GM19397 (cell line): ENCODE data around the gene HAAO.
A peak's percentile ranks its signal among the peaks of the same experiment; 100 is the strongest.
"Not testable (repeated sequence)": the region's sequence is repeated elsewhere in the genome, so short reads cannot be mapped to it uniquely, and the experiment has no call there.

Experiments used
- ATAC-seq: cut with Tn5 transposase; IDR thresholded peaks from one replicate; pipeline ENCODE4 v1.9.1; 2021; ENCODE audit warnings: mild to moderate bottlenecking, moderate library complexity; ENCODE audit not compliant: unreplicated experiment

HAAO gene

GRCh38 chr2:42792583-42793333 is at the start of gene HAAO:
Gene HAAO, minus strand, starts transcription at chr2:42792583. Its CDS starts 47 bp downstream, at chr2:42792536.
- ATAC-seq, result peak; percentile 40

- no peak for ATAC-seq
Measured at GRCh38 chr2:42841344-42841743, 49.0 kb upstream of the HAAO start.

GRCh38 chr2:42840760-42841159 is 48.4 kb upstream of the HAAO start:
- ATAC-seq, result no peak

- no peak for ATAC-seq
Measured at GRCh38 chr2:42839809-42840501, 47.6 kb upstream of the HAAO start.

- no peak for ATAC-seq
Measured at GRCh38 chr2:42838133-42838532, 45.8 kb upstream of the HAAO start.

GRCh38 chr2:42835577-42836371 is 43.4 kb upstream of the HAAO start:
- no peak for ATAC-seq

GRCh38 chr2:42834161-42834560 is 41.8 kb upstream of the HAAO start:
- ATAC-seq, result no peak

- ATAC-seq, result no peak
Measured at GRCh38 chr2:42832289-42832634, 39.9 kb upstream of the HAAO start.

GRCh38 chr2:42831575-42832288 is 39.3 kb upstream of the HAAO start:
- ATAC-seq, result not testable (repeated sequence)

- ATAC-seq, result no peak
Measured at GRCh38 chr2:42830922-42831574, 38.7 kb upstream of the HAAO start.

GRCh38 chr2:42829671-42830440 is 37.5 kb upstream of the HAAO start:
- ATAC-seq, result no peak

GRCh38 chr2:42828487-42829425 is 36.4 kb upstream of the HAAO start:
- peak; percentile 91 for ATAC-seq

GRCh38 chr2:42827647-42828486 is 35.5 kb upstream of the HAAO start:
- ATAC-seq, result no peak

GRCh38 chr2:42826231-42826630 is 33.8 kb upstream of the HAAO start:
- ATAC-seq, result no peak

GRCh38 chr2:42824454-42824807 is 32.0 kb upstream of the HAAO start:
- ATAC-seq, result no peak

GRCh38 chr2:42823744-42824453 is 31.5 kb upstream of the HAAO start:
- ATAC-seq, result no peak

GRCh38 chr2:42819160-42819559 is 26.8 kb upstream of the HAAO start:
- no peak for ATAC-seq
